CD1c-positive myeloid dendritic cell (primary cell): ENCODE results near the gene NAA15.
"Not testable (repeated sequence)": the region's sequence is repeated elsewhere in the genome, so short reads cannot be mapped to it uniquely, and the experiment has no call there.

Experiments used
- DNase-seq: peaks from one replicate; pipeline ENCODE4 v3.0.0-alpha.2; 2016; ENCODE audit errors: extremely low spot score

The NAA15 gene

DNA sequence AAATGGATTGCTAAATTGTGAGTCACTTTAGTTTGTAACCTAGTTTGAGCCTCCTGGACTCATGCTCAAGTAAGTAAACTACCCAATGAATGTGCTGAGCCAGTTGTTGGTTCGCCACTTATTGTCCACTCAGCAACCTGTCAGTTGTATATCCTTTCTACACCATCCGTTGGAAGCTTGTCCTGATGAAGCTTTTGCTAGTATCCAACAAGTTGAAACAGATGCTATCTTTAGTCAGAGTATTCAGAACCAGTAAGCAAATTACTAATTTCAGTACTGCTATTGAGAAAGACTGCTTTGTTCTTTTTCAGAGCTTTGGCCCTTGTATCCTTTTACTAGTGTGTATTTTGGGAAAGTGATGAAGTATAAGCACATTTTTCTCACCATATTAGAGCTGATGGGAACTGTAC, 4.3 kb upstream of the NAA15 start:
- no peak for DNase-seq

DNA sequence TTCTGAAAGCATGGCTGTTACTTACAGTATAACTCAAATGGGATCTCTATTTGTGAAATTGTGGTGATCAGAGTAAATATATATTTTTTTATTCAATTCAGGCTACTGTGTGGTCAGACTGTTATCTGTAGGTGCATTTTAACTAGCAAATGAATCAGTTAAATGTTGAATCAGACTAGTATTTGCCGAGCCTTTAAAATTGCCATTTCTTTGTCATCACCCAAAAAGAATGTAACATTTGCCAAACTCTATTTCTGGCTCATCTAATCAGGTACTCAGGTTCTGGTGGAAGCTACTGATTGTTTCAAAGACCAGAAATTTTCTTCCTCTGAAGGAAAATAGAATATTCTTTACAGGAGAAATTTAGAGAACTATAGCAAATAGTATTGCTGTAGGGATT, 1.8 kb upstream of the NAA15 start:
- DNase-seq, result no peak

- DNase-seq, result peak; percentile 49
Measured at GRCh38 chr4:139300431-139301112, 733 bp upstream of the NAA15 start.

DNA sequence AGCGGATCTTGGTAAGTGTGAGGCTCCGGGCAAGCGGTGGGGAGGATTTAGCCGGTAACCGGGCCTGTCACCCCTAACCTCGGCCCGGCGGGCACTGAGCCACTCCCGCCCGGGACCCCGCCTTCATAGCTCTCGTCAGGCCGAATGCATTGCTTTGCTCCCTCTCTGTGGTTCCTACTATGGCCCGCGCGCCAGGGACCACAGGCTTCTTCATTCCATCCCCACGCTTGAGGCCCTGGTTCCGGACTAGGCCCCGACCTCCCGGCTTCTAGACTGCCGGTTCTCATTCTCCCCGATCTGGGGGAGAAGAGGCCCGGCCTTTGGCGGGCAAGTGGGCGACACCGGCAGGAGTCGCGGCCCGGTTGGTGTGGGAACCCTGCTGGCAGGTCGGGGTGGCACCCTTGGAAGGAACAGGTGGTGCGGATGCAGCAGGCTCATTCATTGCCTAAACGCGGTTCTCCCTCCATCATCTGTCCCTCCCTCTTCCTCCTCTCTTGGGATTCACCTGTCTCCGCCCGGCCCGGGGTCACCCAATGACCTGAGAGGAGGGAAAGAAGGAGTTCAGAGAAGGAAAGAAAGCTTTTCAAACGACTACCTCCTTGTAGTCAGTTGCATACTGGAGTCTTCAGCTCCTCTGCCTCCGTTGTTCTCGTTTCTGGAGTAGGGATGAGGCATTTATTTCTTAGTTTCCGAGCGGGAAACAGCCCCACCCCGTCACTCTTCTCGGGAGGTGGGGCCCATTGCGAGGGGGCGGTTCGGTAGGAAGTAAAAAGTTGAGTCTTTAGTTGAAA, 711 bp downstream of the NAA15 start, which contains the start of gene NDUFC1:
Gene NDUFC1 (minus strand): TSS at position 657 of the 791 bp plus-strand sequence. CDS start 6,679 bp downstream, outside the sequence.
- peak; percentile 82 for DNase-seq

GRCh38 chr4:139304920-139305319, 3.6 kb downstream of the NAA15 start:
- no peak for DNase-seq

DNA sequence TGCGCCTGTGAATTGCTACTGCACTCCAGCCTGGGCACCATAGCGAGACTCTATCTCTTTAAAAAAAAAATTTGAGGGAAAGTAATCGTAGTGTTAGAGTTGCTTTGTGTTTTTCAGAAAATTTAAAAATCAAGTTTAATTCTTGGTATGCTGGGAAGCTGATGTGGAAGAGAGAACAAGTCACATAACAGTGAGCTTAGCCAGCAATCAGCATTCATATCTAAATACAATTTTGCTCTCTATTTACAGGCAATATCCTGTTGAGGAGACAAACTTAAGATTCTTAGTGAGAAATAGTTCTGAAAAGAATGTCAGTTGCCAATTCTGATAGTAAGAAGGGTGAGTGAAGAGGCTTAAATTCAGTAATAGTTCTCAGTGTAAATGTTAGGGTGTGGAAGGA, 10.6 kb downstream of the NAA15 start:
- DNase-seq, result no peak

DNA sequence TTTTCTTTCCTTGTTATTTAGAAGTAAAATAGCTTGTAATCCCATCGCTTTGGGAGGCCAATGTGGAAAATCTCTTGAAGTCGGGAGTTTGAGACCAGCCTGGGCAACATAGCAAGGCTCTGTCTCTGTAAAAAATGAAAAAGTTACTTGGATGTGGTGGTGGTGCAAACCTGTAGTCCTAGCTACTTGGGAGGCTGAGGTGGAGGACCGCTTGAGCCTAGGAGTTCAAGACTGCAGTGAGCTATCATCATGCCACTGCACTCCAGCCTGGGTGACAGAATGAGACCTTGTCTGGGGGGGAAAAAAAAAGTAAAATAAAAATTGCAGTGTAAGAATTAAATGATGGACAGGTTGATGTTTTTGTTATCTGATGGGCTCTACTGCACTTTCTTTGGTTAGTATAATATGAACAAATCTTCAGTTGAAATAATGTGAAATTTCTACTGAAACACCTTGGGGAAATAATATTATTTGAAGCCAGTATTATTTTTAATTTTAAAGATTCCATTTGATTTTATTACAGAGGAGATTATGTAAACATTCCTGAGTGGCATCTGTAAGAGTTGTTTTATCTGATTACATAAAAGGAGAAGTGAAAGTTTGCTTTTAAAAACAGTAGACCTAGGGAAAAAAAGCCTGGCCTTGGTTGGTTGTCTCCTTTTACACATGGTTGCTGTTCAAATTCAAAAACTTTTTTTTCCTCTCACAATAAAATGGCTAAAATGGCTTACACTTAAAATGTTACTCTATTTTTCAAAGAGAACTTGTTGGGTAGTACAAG, 11.4 kb downstream of the NAA15 start:
- DNase-seq, result peak; percentile 59

DNA sequence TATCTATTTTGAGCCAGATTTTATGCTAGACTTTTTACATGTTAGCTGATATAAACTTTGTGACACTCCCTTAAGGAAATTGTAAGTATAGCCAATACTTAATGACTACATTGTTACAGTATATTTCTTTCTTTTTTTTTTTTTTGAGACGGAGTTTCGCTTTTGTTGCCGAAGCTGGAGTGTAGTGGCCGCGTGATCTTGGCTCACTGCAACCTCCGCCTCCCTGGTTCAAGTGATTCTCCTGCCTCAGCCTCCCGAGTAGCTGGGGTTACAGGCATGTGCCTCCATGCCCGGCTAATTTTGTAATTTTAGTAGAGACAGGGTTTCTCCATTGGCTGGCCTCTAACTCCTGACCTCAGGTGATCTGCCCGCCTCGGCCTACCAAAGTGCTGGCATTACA, 12.1 kb downstream of the NAA15 start:
- not testable (repeated sequence) for DNase-seq

- no peak for DNase-seq
Measured at GRCh38 chr4:139314047-139314800, 12.9 kb downstream of the NAA15 start.

- DNase-seq, result no peak
Measured at GRCh38 chr4:139315221-139315675, 13.9 kb downstream of the NAA15 start.

GRCh38 chr4:139316733-139317132, 15.4 kb downstream of the NAA15 start:
- no peak for DNase-seq

- DNase-seq, result no peak
Measured at GRCh38 chr4:139317635-139318034, 16.3 kb downstream of the NAA15 start.

- DNase-seq, result no peak
Measured at GRCh38 chr4:139319571-139319970, 18.3 kb downstream of the NAA15 start.

DNA sequence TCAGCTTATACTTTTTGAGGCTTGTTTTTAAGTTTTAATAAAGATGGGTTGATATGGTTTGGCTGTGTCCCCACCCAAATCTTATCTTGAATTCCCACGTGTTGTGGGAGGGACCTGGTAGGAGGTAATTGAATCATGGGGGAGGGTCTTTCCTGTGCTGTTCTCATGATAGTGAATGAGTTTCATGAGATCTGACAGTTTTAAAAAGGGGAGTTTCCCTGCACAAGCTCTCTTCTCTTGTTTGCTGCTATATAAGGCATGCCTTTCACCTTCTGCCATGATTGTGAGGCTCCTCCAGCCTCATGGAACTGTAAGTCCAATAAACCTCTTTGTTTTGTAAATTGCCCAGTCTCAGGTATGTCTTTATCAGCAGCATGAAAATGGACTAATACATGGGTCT, 20.8 kb downstream of the NAA15 start:
- DNase-seq, result not testable (repeated sequence)

GRCh38 chr4:139322541-139322940, 21.2 kb downstream of the NAA15 start:
- not testable (repeated sequence) for DNase-seq

GRCh38 chr4:139324620-139325019, 23.3 kb downstream of the NAA15 start:
- no peak for DNase-seq

DNA sequence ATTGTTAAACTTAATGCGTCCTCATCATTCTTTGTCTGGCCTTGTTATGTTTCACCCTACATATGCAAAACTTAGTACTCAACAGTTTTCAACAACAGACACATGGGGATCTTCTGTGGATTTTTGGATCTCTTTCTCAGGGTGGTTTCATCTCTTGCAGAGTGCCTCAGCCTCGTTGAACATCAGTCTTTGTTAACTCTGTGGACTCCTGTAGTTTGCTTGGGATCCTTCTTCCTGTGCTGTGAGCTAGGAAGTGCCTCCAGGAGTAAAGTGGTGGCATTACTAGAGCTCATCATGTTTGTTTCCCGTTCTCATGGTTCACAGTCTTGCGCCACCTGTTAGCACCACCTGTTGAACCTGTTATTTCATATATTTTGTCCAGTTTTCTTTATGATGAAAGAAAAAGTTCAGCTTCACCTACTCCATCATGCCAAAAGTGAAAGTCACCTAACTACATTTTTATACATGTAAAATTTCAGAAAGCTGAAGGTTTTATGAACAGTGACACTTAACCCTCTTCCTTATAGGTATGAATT, 28.4 kb downstream of the NAA15 start:
- DNase-seq, result no peak

- no peak for DNase-seq
Measured at GRCh38 chr4:139330283-139330682, 29.0 kb downstream of the NAA15 start.

GRCh38 chr4:139331185-139331584, 29.9 kb downstream of the NAA15 start:
- DNase-seq, result no peak

GRCh38 chr4:139333046-139333445, 31.7 kb downstream of the NAA15 start:
- no peak for DNase-seq

GRCh38 chr4:139337612-139338011, 36.3 kb downstream of the NAA15 start:
- no peak for DNase-seq
